K562 treated with DMSO at 1 percent for 48 hours (cell line): ENCODE data around the gene SRSF2. TPM values are rescaled to one million over a fixed set of nuclear protein-coding genes. Genes with fewer than 3 reads are reported as not detected.

Source experiments
- total RNA-seq: library from RNA; unstranded; fragments of 300-600 nt; gene quantifications from 2 replicates; pipeline ENCODE4 v1.2.3, GENCODE V29; 2022; ENCODE audit warnings: low replicate concordance; ENCODE audit errors: extremely low read depth

Gene SRSF2, protein sequence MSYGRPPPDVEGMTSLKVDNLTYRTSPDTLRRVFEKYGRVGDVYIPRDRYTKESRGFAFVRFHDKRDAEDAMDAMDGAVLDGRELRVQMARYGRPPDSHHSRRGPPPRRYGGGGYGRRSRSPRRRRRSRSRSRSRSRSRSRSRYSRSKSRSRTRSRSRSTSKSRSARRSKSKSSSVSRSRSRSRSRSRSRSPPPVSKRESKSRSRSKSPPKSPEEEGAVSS
- total RNA-seq, result 1,547 TPM in 1 of 2 replicates, not detected in the other

DNA sequence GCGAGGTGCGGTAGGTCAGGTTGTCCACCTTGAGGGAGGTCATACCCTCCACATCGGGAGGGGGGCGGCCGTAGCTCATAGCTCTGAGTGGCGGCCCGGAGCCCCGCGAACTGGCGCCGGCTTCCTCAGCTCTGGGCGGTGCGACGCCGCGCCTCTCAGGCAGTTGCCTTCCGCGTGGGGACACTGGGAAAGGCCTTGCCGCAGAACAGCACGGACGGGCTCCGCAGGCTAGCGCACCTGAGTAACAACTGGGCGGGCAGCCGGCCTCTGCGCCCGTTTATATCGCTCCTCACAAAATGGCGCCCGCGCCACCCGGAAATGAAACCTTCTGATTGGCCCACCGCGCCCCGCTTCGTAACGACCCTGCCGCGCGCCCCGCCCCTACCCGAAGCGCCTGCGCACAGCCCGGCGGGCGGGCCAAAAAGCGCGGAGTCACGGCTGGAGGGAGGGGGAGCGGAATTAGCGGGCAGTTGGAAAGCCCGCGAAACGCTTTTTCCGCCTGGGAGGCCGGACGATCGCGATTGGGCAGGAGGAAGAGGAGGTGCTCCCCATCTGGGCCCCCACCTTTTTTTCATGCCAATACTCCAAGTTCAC, at the start of gene SRSF2:
Gene SRSF2 (minus strand): TSS at position 250 of the 594 bp plus-strand sequence. CDS start 171 bp downstream, at position 79.

DNA sequence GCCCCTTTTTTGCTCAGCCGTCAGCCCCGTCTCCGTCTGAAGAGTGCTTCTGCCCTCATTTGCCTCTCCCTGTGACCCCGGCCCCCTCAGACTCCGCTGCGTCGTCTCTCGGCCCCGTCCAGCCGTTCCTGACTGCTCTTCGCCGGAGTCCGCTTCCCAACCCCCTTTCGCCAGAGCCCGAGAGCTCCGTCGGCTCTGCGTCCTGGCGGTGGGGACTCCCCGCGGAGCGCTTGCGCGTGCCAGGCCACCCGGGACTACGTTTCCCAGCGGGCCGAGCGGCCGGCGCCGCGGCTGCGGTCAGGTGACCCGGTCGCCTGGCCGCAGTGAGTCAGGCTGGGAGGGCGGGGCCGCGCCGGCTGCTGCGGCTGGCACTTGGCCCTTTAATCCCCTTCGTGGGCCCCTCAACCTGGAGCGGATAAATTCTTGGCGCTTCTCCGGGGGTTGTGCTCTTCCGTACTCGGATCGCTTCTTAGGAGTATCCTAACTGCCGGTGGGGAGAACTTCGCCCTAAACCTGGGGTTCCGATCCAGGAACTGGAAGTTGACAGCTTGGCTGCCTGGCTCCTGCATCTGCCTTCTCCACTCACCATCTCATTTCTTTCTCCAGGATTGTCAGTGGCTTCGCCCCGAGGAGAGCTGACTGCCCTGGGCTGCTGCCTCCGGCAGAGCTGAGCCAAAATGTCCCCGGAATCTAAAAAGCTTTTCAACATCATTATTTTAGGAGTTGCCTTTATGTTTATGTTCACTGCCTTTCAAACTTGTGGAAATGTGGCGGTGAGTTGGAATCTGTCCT, 741 bp upstream of the SRSF2 start, which contains the start of gene MFSD11:
Gene MFSD11 (plus strand): TSS at position 444 of the 792 bp plus-strand sequence. CDS start 234 bp downstream, at position 678.

DNA sequence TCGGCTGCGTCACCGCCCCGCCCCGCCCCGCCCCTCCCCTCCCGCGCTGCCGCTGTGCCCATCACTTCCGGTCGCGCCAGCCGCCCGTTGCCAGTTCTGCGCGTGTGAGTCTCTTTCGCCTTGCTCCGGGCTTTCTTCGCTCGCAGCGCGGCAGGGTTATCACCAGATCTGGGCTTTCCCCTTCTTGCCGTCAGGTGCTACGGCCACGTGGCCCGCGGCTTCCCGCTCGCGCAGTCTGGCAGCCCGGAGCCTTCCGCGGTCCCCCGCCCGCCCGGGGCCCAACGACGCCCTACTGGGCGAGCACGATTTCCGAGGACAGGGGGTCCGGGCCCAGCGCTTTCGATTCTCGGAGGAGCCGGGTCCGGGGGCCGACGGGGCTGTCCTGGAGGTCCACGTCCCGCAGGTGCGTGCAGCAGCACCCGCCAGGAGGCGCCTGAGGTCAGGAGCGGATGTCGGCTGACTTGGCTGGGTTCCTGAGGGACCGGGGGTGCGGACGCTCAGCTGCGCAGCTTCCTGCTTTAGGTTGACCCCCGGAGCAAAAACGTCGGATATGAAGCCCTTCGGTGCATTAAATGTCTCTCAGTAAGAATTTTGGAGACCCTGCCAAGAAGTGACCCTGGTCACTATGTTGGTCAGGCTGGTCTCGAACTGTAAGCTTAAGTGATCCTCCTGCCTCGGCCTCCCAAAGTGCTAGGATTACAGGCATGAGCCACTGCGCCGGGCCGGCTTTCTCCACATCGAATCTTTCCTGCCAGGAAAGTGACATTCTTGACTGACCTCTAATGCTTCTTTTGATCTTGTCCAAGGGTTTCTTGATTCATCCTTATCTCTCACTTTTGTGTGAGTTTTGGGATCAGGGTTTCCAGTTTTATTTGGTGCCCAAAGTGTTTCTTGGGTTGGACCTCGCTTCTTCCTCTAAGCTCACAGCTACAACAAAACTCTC, 10.1 kb downstream of the SRSF2 start, which contains the start of gene METTL23:
Gene METTL23 (plus strand): TSS at position 64 of the 943 bp plus-strand sequence. CDS start 2,872 bp downstream, outside the sequence.

DNA sequence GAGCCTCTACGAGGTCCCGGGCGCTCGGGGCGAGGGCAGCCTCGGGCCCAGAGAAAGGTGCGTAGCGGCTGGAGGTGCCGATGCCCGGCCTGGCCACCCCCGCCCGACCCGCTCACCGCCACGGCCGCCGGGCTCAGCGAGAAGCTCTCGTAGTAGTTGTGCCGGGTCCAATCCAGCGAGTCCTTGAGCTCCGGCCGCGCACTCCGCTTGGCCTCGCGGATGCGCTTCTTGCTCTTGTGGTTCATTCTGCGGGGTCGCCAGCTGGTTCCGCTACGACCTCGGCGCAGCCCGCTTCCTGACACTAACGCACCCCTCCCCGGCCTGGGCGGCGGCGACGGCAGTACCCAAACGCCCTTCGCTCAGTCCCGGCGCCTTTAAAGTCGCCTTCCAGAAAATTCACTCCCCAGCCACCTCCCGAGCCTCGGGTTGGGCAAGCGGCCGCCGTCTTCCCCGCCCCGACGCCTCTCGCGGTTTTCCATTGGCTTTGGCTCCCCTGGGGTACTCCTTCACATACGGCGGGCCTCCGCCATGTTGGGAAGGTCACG, 10.8 kb downstream of the SRSF2 start, which contains the start of gene JMJD6:
Gene JMJD6 (minus strand): TSS at position 376 of the 545 bp plus-strand sequence. CDS start 131 bp downstream, at position 245.

DNA sequence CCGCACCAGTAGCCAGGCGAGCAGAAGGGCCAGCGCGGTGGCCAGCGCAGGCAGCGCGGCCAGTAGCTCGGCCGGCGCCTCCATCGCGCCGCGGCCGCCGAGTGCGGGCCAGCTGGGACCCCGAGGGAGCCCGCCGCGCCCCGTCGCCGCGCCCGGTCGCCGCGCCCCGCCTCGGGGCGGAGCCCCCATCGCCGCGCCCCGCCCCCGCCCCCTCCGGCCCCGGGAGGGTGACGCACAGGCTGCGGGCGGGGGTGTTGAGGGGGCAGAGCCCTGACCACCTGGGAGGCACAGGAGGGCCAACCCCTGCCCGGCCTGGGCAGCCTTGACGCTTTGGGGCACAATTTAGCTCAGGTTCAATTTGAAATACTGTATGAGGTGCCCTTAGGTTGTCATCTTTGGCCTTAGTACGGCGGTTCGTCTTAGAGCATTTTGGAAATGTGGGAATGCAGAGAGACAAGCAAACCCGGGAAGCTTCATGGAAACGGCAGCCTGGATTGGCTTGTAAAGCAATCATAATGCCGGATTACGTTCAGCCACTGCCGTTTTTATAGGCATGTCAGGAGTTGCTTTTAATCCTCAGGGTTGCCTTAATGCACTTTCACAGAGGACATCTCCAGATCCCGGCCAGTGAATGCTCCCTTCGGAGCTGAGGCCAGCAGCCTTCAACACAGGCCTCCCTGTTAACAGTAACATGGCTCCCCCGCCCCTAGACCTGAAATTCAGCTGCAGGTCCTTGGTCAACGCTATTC, 26.1 kb downstream of the SRSF2 start, which contains the start of gene MXRA7:
Gene MXRA7 (minus strand): TSS at position 103 of the 749 bp plus-strand sequence. CDS start 19 bp downstream, at position 84.

Other genes starting within 250 kb of the SRSF2 start
- not detected in 2 replicates for gene RHBDF2, start 235.9 kb downstream of the SRSF2 start, total RNA-seq
- gene CYGB, start 199.6 kb downstream of the SRSF2 start, total RNA-seq, result not detected in 2 replicates
- gene PRCD, start 197.3 kb downstream of the SRSF2 start, total RNA-seq, result not detected in 2 replicates
- not detected in 2 replicates for gene ST6GALNAC2, start 151.5 kb downstream of the SRSF2 start, total RNA-seq
- gene ST6GALNAC1, start 93.6 kb downstream of the SRSF2 start, total RNA-seq, result not detected in 2 replicates
- gene MXRA7, start 26.4 kb downstream of the SRSF2 start, total RNA-seq, result not detected in 2 replicates
- gene JMJD6, start 10.7 kb downstream of the SRSF2 start, total RNA-seq, result not detected in 2 replicates
- gene METTL23, start 10.5 kb downstream of the SRSF2 start, total RNA-seq, result not detected in 2 replicates
- gene MFSD11, start 788 bp upstream of the SRSF2 start, total RNA-seq, result not detected in 2 replicates
- not detected in 2 replicates for gene MGAT5B, start 131.1 kb upstream of the SRSF2 start, total RNA-seq